Ovary (tissue), 9 donors: ENCODE results near the gene PIP5K1A. TPM values are rescaled to one million over a fixed set of nuclear protein-coding genes. Genes with fewer than 3 reads are reported as not detected.
A peak's percentile ranks its signal among the peaks of the same experiment; 100 is the strongest.
"Not testable (repeated sequence)": the region's sequence is repeated elsewhere in the genome, so short reads cannot be mapped to it uniquely, and the experiment has no call there.

ENCODE experiments used
- DNase-seq, 5 donors: peaks; one replicate each; pipeline ENCODE4 v3.0.0-alpha.2; 2019 to 2020
- H3K27ac ChIP-seq, 2 donors: fragments of 200-600 bp; one replicate each; pipeline versions ENCODE4 v1.5.1 to v1.8.0; 2019 to 2022
- H3K27me3 ChIP-seq: fragments of 200-600 bp; one replicate; pipeline ENCODE4 v1.8.0; 2022
- H3K36me3 ChIP-seq: fragments of 200-600 bp; sonication (generic); one replicate; pipeline ENCODE4 v1.5.1; 2019
- H3K4me1 ChIP-seq: one replicate; pipeline ENCODE4 v1.8.1; 2013; ENCODE audit warnings: mild to moderate bottlenecking, moderate library complexity; ENCODE audit not compliant: insufficient read depth
- H3K4me3 ChIP-seq: fragments of 200-600 bp; sonication (generic); one replicate; pipeline ENCODE4 v1.5.1; 2017
- H3K9me3 ChIP-seq, 2 donors: fragments of 200-600 bp in 1 of 2; sonication (generic) in 1 of 2; one replicate each; pipeline versions ENCODE4 v1.5.1 to v1.8.1; 2013 to 2019; ENCODE audit warnings: mild to moderate bottlenecking in 1 of 2, moderate library complexity in 1 of 2
- EP300 ChIP-seq: sonication (generic); formaldehyde crosslinking; IDR thresholded peaks from one replicate; pipeline ENCODE4 v1.6.1; 2017; ENCODE audit warnings: antibody characterized with exemption
- POLR2A ChIP-seq: fragments of 450-650 bp; IDR thresholded peaks from one replicate; pipeline ENCODE4 v1.6.1; 2017; ENCODE audit warnings: antibody characterized with exemption, mild to moderate bottlenecking, moderate library complexity
- WGBS, 3 donors: extraction: QIAGEN DNeasy Blood & Tissue Kit in 1 of 3; methylation state at CpG; one replicate each; pipeline versions ENCODE4 v1.1.5 to v1.1.7; 2013 to 2017; 5-methylcytosine and 5-hydroxymethylcytosine counted together
- intact Hi-C, 4 donors: fragments of 100-400 bp; cut with DNase I; formaldehyde crosslinking; loops; one replicate each; pipeline versions ENCODE4 v1.11.0 to v1.15.1; 2022 to 2023
- polyA plus RNA-seq, 2 donors: library from polyadenylated mRNA; stranded (reverse); fragments of 200-250 nt in 1 of 2; fragments of 350-450 nt in 1 of 2; fragmentation: Illumina TruSeq in 1 of 2; extraction: RNeasy Lipid Tissue Mini Kit (QIAGEN cat#74804) in 1 of 2; gene quantifications; one replicate each; pipeline ENCODE4 v1.2.3, GENCODE V29; 2013 to 2014
- total RNA-seq, 7 donors: library from RNA; depleted of rRNA in 2 of 7; stranded (reverse); fragments of >200 nt in 2 of 7; fragmentation: NEBNext Ultra II Directional in 3 of 7; extraction: Animal tissue kit (Norgen Biotek cat#: 25700) in 3 of 7; gene quantifications; one replicate each; pipeline versions ENCODE4 v1.1.0 to v1.2.4, GENCODE V29; 2016 to 2023
- TF ChIP-seq, protein P1 (sequence below), 3 donors: fragments of 450-650 bp in 2 of 3; fragments of 200-600 bp in 1 of 3; IDR thresholded peaks; one replicate each; pipeline versions ENCODE4 v1.5.1 to v1.8.0; 2016 to 2022; ENCODE audit warnings: antibody characterized with exemption in 3 of 3, mild to moderate bottlenecking in 1 of 3
- donor health status: DM: no; HTN: no; CAD: no; lungs with moderate emphysema.
- donor health status: DM: no; HTN: no; CAD: no.
- donor health status: Bipolar disorder and iron deficiency.
- donor health status: DM: yes; HTN: yes; CAD: no.
- donor health status: DM: no; HTN: no; CAD: no.
- donor health status: DM: yes; HTN: yes; CAD: no.

Gene PIP5K1A
- total and polyA plus RNA-seq, 9 donors, result 19.8 to 62.8 (median 47.5) TPM

- no peak for DNase-seq
- H3K4me1 ChIP-seq, result peaks cover 5% of the 10 kb centered on the region
- H3K9me3 ChIP-seq, result no peaks in the 10 kb centered on the region
- no peaks in the 10 kb centered on the region for H3K27me3 ChIP-seq
- no peak overlapping the region for H3K4me3 ChIP-seq
- H3K27ac ChIP-seq, result no peak overlapping the region
- TF ChIP-seq EP300 (no peak), POLR2A (no peak)
- TF ChIP-seq, protein P1, sequence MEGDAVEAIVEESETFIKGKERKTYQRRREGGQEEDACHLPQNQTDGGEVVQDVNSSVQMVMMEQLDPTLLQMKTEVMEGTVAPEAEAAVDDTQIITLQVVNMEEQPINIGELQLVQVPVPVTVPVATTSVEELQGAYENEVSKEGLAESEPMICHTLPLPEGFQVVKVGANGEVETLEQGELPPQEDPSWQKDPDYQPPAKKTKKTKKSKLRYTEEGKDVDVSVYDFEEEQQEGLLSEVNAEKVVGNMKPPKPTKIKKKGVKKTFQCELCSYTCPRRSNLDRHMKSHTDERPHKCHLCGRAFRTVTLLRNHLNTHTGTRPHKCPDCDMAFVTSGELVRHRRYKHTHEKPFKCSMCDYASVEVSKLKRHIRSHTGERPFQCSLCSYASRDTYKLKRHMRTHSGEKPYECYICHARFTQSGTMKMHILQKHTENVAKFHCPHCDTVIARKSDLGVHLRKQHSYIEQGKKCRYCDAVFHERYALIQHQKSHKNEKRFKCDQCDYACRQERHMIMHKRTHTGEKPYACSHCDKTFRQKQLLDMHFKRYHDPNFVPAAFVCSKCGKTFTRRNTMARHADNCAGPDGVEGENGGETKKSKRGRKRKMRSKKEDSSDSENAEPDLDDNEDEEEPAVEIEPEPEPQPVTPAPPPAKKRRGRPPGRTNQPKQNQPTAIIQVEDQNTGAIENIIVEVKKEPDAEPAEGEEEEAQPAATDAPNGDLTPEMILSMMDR (IDR thresholded peaks at IDR 0.05), result no peak
- intact Hi-C loops, result no loop called here
- no peaks in the 10 kb centered on the region for H3K36me3 ChIP-seq
- WGBS, 3 donors, result 90 to 93% (median 90%) methylated on average over 10 of the region's 10 CpGs
These were observed 14.1 kb upstream of the PIP5K1A start for GRCh38 chr1:151184211-151184610.

DNA sequence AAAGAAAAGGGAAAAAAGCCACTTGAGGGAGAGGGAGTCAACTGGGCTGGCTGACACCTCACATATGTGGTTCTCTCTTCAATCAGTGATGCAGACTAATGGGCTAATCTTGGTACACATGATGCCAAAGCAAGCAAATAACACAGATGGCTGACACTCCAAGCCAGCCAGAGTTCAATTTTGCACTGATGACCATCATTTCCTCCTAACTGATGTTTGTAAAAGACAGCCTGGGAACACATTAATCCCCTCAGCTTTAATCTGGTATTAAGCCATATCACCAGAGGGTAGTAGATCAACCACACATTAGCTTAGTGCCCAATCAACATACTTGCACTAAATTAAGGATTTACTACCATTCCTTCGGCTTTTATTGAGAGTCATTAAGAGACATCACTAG is 11.1 kb upstream of the PIP5K1A start:
- Histone ChIP-seq H3K36me3 (no peaks in the 10 kb centered on the region), H3K27me3 (no peaks in the 10 kb centered on the region), H3K27ac (no peak overlapping the region), H3K4me1 (peaks cover 6% of the 10 kb centered on the region), H3K4me3 (no peak overlapping the region), H3K9me3 (no peaks in the 10 kb centered on the region)
- WGBS, 3 donors, result 78 to 92% (median 78%) methylated on average over 1 of the region's 1 CpG
- intact Hi-C loops, result no loop called here
- DNase-seq, result no peak
- TF ChIP-seq, protein P1 (IDR thresholded peaks at IDR 0.05), result no peak
- TF ChIP-seq POLR2A (no peak), EP300 (no peak)

- 51 to 65% (median 62%) methylated on average over 8 of the region's 8 CpGs for WGBS, 3 donors
- H3K27me3 ChIP-seq, H3K9me3 ChIP-seq, intact Hi-C loops, H3K27ac ChIP-seq, H3K4me1 ChIP-seq, H3K36me3 ChIP-seq: not testable (repeated sequence)
- DNase-seq, result peak in 1 of 5 donors; percentile 12
- peak overlapping the region; percentile 98 for H3K4me3 ChIP-seq
These were observed 9.7 kb upstream of the PIP5K1A start for GRCh38 chr1:151188667-151189066.

GRCh38 chr1:151189637-151190445 is 8.5 kb upstream of the PIP5K1A start, which contains the start of gene VPS72:
Gene VPS72 (minus strand): TSS chr1:151190197. CDS start chr1:151190121, 76 bp downstream.
- no peak for TF ChIP-seq EP300
- TF ChIP-seq, protein P1 (IDR thresholded peaks at IDR 0.05), result peak in 2 of 3 donors; percentile 30 to 63
- TF ChIP-seq POLR2A, result peak; percentile 43
- intact Hi-C loops, result loop anchor here in 3 of 4 donors (5.0 to 10.0 kb wide), 3 partner anchors 62 to 135 kb away; partner anchors contain the start of genes PSMD4 (in 2 of the 3) and PI4KB (in 1 of the 3)
- DNase-seq, result peak; percentile 74 to 85 (median 82)
- no peaks in the 10 kb centered on the region for H3K9me3 ChIP-seq
- peaks cover 6% of the 10 kb centered on the region for H3K4me1 ChIP-seq
- WGBS, 3 donors, result 0 to 1% (median 0%) methylated on average over 42 of the region's 42 CpGs
- H3K36me3 ChIP-seq, result no peaks in the 10 kb centered on the region
- peak within 1 kb of the TSS; percentile 98 for H3K4me3 ChIP-seq
- H3K27me3 ChIP-seq, result no peaks in the 10 kb centered on the region
- peak within 1 kb of the TSS; percentile 42 to 52 for H3K27ac ChIP-seq

DNA sequence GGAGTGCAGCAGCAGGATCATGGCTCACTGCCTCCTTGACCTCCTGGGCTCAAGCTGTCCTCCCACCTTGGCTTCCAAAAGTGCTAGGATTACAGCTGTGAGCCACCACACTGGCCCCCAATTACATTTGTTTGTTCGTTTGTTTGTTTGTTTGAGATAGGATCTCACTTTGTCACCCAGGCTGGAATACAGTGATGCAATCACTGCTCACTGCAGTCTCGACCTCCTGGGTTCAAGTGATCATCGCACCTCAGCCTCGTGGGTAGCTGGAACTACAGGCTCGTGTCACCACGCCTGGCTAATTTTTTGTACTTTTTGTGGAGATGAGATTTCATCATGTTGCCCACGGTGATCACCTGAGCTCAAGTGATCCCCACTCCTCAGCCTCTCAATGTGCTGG is 6.3 kb upstream of the PIP5K1A start:
- intact Hi-C loops, result loop anchor here in 3 of 4 donors (5.0 to 10.0 kb wide), 3 partner anchors 60 to 133 kb away; partner anchors contain the start of genes PSMD4 (in 2 of the 3) and PI4KB (in 1 of the 3)
- Histone ChIP-seq H3K4me3 (no peak overlapping the region), H3K9me3 (no peaks in the 10 kb centered on the region), H3K27me3 (no peaks in the 10 kb centered on the region), H3K36me3 (no peaks in the 10 kb centered on the region), H3K4me1 (peaks cover 6% of the 10 kb centered on the region), H3K27ac (no peak overlapping the region)
- TF ChIP-seq, protein P1 (IDR thresholded peaks at IDR 0.05), result no peak
- no peak for TF ChIP-seq POLR2A
- no peak for TF ChIP-seq EP300
- WGBS, 3 donors, result 68 to 73% (median 68%) methylated on average over 7 of the region's 7 CpGs
- no peak for DNase-seq
